Stimulated activated naive CD4-positive, alpha-beta T cell (primary cell): ENCODE measurements around the gene ACSM2B.
"Not testable (repeated sequence)": the region's sequence is repeated elsewhere in the genome, so short reads cannot be mapped to it uniquely, and the experiment has no call there.

ENCODE experiments used
- DNase-seq, 6 experiments: peaks; one replicate each; lab custom pipeline; 2025; lab: John Stamatoyannopoulos, UW

ACSM2B gene

GRCh38 chr16:20532284-20532792, 43.8 kb downstream of the ACSM2B start:
- not testable (repeated sequence) for DNase-seq

- not testable (repeated sequence) for DNase-seq
Measured at GRCh38 chr16:20531795-20532194, 44.4 kb downstream of the ACSM2B start.

GRCh38 chr16:20520103-20520502, 56.1 kb downstream of the ACSM2B start:
- no peak for DNase-seq

- DNase-seq: no peak
Measured at GRCh38 chr16:20519231-20519630, 56.9 kb downstream of the ACSM2B start.

GRCh38 chr16:20517149-20517548, 59.0 kb downstream of the ACSM2B start:
- no peak for DNase-seq

GRCh38 chr16:20515688-20516090, 60.5 kb downstream of the ACSM2B start:
- DNase-seq: no peak

- DNase-seq: no peak
Measured at GRCh38 chr16:20510323-20510722, 65.8 kb downstream of the ACSM2B start.

- DNase-seq: no peak
Measured at GRCh38 chr16:20507280-20507679, 68.9 kb downstream of the ACSM2B start.

GRCh38 chr16:20504418-20504817, 71.7 kb downstream of the ACSM2B start:
- DNase-seq: no peak

GRCh38 chr16:20491448-20491847, 84.7 kb downstream of the ACSM2B start:
- not testable (repeated sequence) for DNase-seq

- DNase-seq: not testable (repeated sequence)
Measured at GRCh38 chr16:20490994-20491393, 85.2 kb downstream of the ACSM2B start.
